GM18873 (cell line): Measurements from ENCODE around the gene KHDRBS1.
"Not testable (repeated sequence)": the region's sequence is repeated elsewhere in the genome, so short reads cannot be mapped to it uniquely, and the experiment has no call there.

Experiments used
- ATAC-seq: cut with Tn5 transposase; IDR thresholded peaks from one replicate; pipeline ENCODE4 v1.9.1; 2021; ENCODE audit warnings: mild to moderate bottlenecking, moderate library complexity, moderate number of reproducible peaks; ENCODE audit not compliant: unreplicated experiment, low FRiP score

KHDRBS1 gene

DNA sequence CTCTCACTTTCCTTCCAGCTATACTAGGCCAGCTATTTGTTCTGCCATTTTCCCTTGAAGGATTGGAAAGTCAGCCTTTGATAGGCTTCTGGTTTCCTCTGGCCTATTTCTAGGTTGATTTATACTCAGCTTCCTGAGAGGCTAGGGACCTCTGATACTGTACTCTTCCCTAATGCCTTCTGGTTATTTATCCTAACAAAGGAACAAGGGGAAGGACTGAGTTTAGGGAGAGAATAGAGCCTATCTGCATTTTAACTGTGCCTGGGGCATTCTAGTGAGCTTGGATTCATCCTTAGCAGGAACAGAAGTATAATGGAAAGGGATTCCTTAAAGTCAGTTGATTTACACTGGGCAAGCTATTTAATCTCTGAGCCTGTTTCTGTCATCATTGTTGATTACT is 47.2 kb downstream of the KHDRBS1 start:
- ATAC-seq: no peak

DNA sequence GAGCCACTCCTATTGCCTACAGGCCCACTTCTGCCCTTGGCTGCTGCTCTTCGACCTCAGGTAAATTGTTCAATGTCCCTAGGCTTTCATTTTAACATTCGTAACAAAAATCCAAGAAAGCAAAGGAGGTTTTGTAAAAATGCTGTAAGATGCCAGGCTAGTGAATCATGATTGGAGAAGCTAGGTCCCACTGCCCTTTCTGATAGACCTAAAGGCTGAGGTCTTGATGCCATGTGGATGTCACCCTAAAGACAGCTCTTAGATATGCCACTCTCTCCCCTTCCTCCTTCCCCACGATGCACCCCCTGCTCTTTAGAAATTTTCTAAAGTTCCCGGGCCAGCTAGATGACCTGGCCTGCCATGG is 49.2 kb downstream of the KHDRBS1 start:
- ATAC-seq: no peak

- no peak for ATAC-seq
These were observed 49.6 kb downstream of the KHDRBS1 start for GRCh38 chr1:32063261-32063681.

- ATAC-seq: not testable (repeated sequence)
These were observed 52.2 kb downstream of the KHDRBS1 start for GRCh38 chr1:32065613-32066488.

- no peak for ATAC-seq
These were observed 52.8 kb downstream of the KHDRBS1 start for GRCh38 chr1:32066489-32066873.

DNA sequence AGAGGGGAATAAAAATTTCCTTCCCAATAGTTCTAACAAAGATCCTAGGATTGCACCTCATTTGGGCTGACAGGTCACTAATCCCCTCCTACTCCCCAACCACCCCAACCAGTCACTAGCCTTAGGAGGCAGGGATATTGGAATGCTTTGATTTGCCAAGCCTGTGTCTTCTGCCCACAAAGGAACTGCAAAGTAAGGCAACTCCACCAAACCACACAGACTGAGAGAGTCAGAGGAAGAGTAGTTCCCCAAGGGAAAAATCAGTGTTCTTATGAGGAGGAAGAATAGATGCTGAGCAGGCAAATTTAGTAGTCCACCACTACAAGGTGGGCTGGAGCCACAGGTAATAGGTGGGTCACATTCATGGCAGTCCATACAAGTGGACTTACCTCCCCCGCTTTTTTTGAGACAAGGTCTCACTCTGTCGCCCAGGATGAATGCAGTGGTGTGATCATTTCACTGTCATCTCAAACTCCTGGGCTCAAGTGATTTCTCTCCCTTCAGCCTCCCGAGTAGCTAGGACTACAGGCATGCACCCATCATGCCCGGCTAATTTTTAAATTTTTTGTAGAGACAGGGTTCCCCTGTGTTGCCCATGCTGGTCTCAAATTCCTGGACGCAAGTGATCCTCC is 55.4 kb downstream of the KHDRBS1 start:
- no peak for ATAC-seq

- no peak for ATAC-seq
These were observed 58.3 kb downstream of the KHDRBS1 start for GRCh38 chr1:32071758-32072621.

GRCh38 chr1:32072622-32073298 is 59.1 kb downstream of the KHDRBS1 start, which contains the start of gene TMEM39B:
Gene TMEM39B, plus strand, starts transcription at chr1:32072939. Its CDS starts 109 bp downstream, at chr1:32073048.
- ATAC-seq: peak; percentile 76

DNA sequence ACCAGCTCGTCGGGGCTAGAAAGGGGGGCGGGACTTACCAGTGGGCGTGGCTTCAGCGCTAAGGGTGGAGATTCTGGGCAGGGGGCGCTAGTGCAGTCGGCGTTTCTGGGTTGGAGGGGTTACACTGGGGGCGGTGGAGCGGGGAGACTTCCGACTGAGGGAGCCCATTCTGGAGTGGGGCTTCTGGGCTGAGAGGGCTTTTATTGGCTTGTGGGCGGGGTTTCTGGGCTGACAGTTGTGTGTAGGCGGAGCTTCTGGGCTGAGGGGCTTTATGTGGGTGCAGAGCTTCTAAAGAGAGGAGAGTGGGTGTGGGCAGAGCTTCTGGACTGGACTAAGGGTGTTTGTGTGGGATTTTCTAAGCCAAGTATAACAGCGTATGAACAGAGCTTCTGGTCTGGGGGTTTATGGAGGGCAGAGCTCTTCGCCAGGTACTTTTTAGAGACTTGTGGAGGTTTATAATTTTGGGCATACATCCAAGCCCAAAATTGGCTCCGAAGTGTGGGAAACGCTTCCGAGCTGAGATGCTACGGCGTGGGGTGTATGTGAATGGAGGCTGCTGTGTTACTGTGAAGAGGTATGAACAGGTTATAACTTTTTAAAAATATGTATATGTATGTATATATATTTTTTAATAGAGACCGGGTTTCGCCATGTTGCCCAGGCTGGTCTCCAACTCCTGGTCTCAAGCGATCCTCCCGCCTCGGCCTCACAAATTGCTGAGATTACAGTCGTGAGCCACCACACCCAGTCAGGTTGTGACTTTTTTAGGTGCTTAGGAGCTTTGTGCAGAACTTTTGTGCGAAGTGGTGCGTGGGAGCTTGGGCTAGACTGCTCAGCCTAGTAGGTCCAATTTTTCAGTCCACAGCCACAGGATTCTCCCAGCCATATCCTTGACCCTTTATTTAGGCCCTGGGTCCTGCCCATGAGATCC is 59.9 kb downstream of the KHDRBS1 start:
- ATAC-seq: peak; percentile 10

DNA sequence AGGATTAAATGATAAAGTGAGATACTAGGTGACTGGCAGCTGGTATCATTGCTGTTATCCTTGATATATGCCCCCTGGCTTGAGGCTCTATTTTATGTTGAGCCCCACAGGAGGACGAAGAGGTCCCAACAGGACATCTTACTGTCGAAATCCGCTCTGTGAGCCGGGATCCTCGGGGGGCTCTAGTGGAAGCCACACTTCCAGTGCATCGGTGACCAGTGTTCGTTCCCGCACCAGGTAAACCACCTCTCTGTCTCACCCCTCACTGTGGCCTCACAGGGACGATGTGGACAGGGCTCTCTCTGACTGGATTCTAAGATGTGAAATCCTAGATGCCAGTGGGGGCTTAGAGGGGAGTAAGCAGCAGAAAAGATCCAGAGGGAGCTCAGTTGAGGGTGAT is 61.2 kb downstream of the KHDRBS1 start:
- ATAC-seq: no peak

- no peak for ATAC-seq
These were observed 63.8 kb downstream of the KHDRBS1 start for GRCh38 chr1:32077451-32077850.

DNA sequence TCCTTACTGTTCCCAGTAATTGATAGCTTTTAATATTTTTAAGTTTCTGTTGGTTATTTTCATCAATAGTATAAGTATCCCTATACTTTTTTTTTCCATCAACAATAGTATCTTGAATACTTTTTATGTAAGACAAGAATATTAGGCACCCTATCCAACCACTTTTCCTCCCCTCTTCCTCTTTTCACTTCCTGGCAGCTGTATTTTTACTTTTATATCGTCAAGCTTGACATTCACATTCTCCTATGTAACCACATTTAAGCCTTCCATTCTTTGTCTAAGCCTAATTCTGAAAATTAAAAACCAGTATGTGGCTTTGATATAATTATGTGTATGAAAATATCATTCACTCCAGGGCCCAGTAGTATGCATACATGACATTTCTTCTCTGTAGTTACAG is 68.4 kb downstream of the KHDRBS1 start:
- ATAC-seq: no peak

GRCh38 chr1:32086381-32086780 is 72.7 kb downstream of the KHDRBS1 start:
- ATAC-seq: not testable (repeated sequence)

DNA sequence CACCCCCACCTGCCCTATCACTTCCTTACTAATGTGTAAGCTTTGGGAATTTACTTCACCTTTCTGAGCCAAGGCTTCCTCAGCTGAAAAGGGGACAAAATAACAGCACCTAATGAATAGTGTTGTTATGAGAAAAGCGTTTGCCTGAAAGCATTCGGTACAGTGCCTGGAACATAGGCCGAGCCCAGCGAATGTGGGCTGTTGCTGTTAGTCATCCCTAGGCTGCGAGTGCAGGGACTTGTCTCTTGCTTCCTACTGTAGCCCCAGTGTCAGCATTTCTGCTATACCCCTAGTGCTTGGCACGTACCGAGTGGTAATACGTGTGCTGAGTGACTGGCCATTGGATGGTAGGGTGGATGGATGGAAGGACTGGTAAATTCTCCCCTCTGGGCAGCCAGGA is 77.5 kb downstream of the KHDRBS1 start:
- no peak for ATAC-seq

DNA sequence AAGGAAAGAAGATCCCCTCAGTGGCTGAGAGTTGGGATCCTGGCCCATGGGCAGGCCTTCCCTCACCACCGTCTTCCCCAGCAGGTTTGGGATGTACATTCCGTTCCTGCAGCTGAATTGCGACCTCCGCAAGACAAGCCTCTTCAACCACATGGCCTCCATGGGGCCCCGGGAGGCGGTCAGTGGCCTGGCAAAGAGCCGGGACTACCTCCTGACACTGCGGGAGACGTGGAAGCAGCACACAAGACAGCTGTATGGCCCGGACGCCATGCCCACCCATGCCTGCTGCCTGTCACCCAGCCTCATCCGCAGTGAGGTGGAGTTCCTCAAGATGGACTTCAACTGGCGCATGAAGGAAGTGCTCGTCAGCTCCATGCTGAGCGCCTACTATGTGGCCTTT is 77.9 kb downstream of the KHDRBS1 start:
- ATAC-seq: no peak
